Gastrocnemius medialis (tissue), 4 donors: Measurements from ENCODE around the gene SLC13A5.

Experiments used
- CTCF ChIP-seq, 5 experiments: fragments of 450-650 bp in 3 of 5; fragments of 200-600 bp in 2 of 5; sonication (generic) in 2 of 5; IDR thresholded peaks in 4 of 5; conservative IDR thresholded peaks in 1 of 5; 1 replicate in 4 of 5; 2 replicates in 1 of 5; pipeline ENCODE4 v1.5.1; 2016 to 2019; ENCODE audit warnings: antibody characterized with exemption in 5 of 5, mild to moderate bottlenecking in 3 of 5, moderate library complexity in 3 of 5
- POLR2A ChIP-seq, 2 donors: fragments of 450-650 bp; IDR thresholded peaks; one replicate each; pipeline ENCODE4 v1.6.1; 2017; ENCODE audit warnings: antibody characterized with exemption in 2 of 2, mild to moderate bottlenecking in 2 of 2, moderate library complexity in 2 of 2

- TF ChIP-seq CTCF (IDR thresholded peaks at IDR 0.05 in 4 of 5, conservative IDR thresholded peaks at IDR 0.05 in 1 of 5) (no peak), POLR2A (IDR thresholded peaks at IDR 0.05) (no peak)
Measured at GRCh38 chr17:6643451-6644125, 69.6 kb downstream of the SLC13A5 start.
